Measurements from ENCODE around the gene DUSP10. TPM values are rescaled to one million over a fixed set of nuclear protein-coding genes. Genes with fewer than 3 reads are reported as not detected.
A peak's percentile ranks its signal among the peaks of the same experiment; 100 is the strongest.

The DUSP10 gene
- total RNA-seq, 4 donors from 2014 or later: 1.6 to 7.2 (median 4.9) TPM

- Histone ChIP-seq H3K4me1 (peaks cover 0 to 8% (median 0%) of the 10 kb centered on the region in 4 donors), H3K36me3 (no peaks in the 10 kb centered on the region), H3K9me3 (no peaks in the 10 kb centered on the region), H3K27ac (no peak overlapping the region), H3K4me3 (no peak overlapping the region), H3K27me3 (no peaks in the 10 kb centered on the region)
- in situ Hi-C loops (cut with MboI; ENCODE audit: low pct_ligation_motif_present in 1 of 4, low pct_unique_long_range_greater_than_20kb in 1 of 4, low sequenced_read_pairs in 3 of 4): no loop called here
- 95% methylated on average over 6 of the region's 7 CpGs; no CpG with 5 or more reads in 1 of the 2 donors for WGBS, 2 donors (ENCODE audit: low coverage in 1 of 2)
- no peak for DNase-seq
- intact Hi-C loops (cut with DNase I; ENCODE audit: low total_unique reads): no loop called here
- TF ChIP-seq POLR2A (IDR thresholded peaks at IDR 0.05): no peak
- TF ChIP-seq POLR2AphosphoS5 (IDR thresholded peaks at IDR 0.05): no peak
- no peak for TF ChIP-seq CTCF (IDR thresholded peaks at IDR 0.05)
- no peak for TF ChIP-seq EP300 (IDR thresholded peaks at IDR 0.05; ENCODE audit: low read depth)
Observed at GRCh38 chr1:221780175-221780574, 38.3 kb upstream of the DUSP10 start.

- H3K36me3 ChIP-seq: no peaks in the 10 kb centered on the region
- in situ Hi-C loops (cut with MboI; ENCODE audit: low pct_ligation_motif_present in 1 of 4, low pct_unique_long_range_greater_than_20kb in 1 of 4, low sequenced_read_pairs in 3 of 4): no loop called here
- no peak overlapping the region for H3K27ac ChIP-seq
- no peaks in the 10 kb centered on the region for H3K9me3 ChIP-seq
- no peak for DNase-seq
- intact Hi-C loops (cut with DNase I; ENCODE audit: low total_unique reads): no loop called here
- peaks cover 0 to 8% (median 0%) of the 10 kb centered on the region in 4 donors for H3K4me1 ChIP-seq
- H3K27me3 ChIP-seq: no peaks in the 10 kb centered on the region
- WGBS, 2 donors (ENCODE audit: low coverage in 1 of 2): 75% methylated on average over 1 of the region's 1 CpG; no CpG with 5 or more reads in 1 of the 2 donors
- no peak overlapping the region for H3K4me3 ChIP-seq
- no peak for TF ChIP-seq POLR2A (IDR thresholded peaks at IDR 0.05)
Observed at GRCh38 chr1:221779771-221780170, 37.9 kb upstream of the DUSP10 start.

DNA sequence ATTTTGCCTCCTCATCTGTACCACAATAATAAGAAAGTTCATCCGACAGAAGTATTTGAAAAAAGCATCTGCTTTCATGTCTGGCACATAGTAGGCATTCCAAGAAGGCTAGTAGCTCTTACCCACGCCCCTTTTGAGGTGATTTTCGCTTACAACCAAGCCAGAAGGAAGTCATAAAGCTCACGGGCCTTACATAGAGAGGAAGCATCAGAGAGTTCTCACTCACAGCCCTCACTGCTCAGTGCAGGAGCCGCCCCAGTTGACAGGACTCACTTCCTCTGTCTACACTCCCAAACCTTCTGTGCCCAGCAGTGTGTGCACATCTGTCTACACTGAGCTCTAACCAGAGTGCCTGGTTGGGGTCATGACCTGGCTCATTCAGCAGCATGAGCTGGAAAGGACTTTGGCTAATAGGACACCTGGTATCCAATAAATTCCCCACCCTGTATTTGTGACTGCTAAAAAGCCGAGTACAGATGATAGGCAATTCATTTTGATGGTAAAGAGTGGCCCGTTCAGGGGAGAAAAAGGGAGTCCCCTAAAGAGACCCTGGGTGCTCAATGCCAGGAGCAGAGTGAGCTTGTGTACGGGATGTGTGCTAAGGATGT, 36.8 kb upstream of the DUSP10 start:
- Histone ChIP-seq H3K4me3 (no peak overlapping the region), H3K4me1 (peaks cover 0 to 8% (median 0%) of the 10 kb centered on the region in 4 donors), H3K9me3 (no peaks in the 10 kb centered on the region), H3K27me3 (no peaks in the 10 kb centered on the region), H3K36me3 (no peaks in the 10 kb centered on the region), H3K27ac (no peak overlapping the region)
- intact Hi-C loops (cut with DNase I; ENCODE audit: low total_unique reads): no loop called here
- TF ChIP-seq POLR2AphosphoS5 (IDR thresholded peaks at IDR 0.05) (no peak), EP300 (IDR thresholded peaks at IDR 0.05; ENCODE audit: low read depth) (no peak), CTCF (IDR thresholded peaks at IDR 0.05) (no peak), POLR2A (IDR thresholded peaks at IDR 0.05) (no peak)
- in situ Hi-C loops (cut with MboI; ENCODE audit: low pct_ligation_motif_present in 1 of 4, low pct_unique_long_range_greater_than_20kb in 1 of 4, low sequenced_read_pairs in 3 of 4): no loop called here
- 54 to 100% methylated on average over 2 to 8 of the region's 8 CpGs for WGBS, 2 donors (ENCODE audit: low coverage in 1 of 2)
- peak; percentile 33 for DNase-seq

- no peak for DNase-seq
- no peak overlapping the region for H3K27ac ChIP-seq
- in situ Hi-C loops (cut with MboI; ENCODE audit: low pct_ligation_motif_present in 1 of 4, low pct_unique_long_range_greater_than_20kb in 1 of 4, low sequenced_read_pairs in 3 of 4): no loop called here
Observed at GRCh38 chr1:221778125-221778524, 36.2 kb upstream of the DUSP10 start.

More at GRCh38 chr1:221778125-221778524, 36.2 kb upstream of the DUSP10 start:
- Histone ChIP-seq H3K27me3 (no peaks in the 10 kb centered on the region), H3K36me3 (no peaks in the 10 kb centered on the region), H3K4me3 (no peak overlapping the region), H3K9me3 (no peaks in the 10 kb centered on the region), H3K4me1 (peaks cover 0 to 8% (median 0%) of the 10 kb centered on the region in 4 donors)
- intact Hi-C loops (cut with DNase I; ENCODE audit: low total_unique reads): no loop called here
- TF ChIP-seq CTCF (IDR thresholded peaks at IDR 0.05) (no peak), EP300 (IDR thresholded peaks at IDR 0.05; ENCODE audit: low read depth) (no peak), POLR2A (IDR thresholded peaks at IDR 0.05) (no peak), POLR2AphosphoS5 (IDR thresholded peaks at IDR 0.05) (no peak)
- 60 to 70% methylated on average over 1 to 3 of the region's 3 CpGs for WGBS, 2 donors (ENCODE audit: low coverage in 1 of 2)
